ENCODE results near the gene KCNMB2. TPM values are rescaled to one million over a fixed set of nuclear protein-coding genes. Genes with fewer than 3 reads are reported as not detected.
A peak's percentile ranks its signal among the peaks of the same experiment; 100 is the strongest.

KCNMB2 gene
- polyA plus RNA-seq, 2 donors = 0.05 to 0.08 TPM

DNA sequence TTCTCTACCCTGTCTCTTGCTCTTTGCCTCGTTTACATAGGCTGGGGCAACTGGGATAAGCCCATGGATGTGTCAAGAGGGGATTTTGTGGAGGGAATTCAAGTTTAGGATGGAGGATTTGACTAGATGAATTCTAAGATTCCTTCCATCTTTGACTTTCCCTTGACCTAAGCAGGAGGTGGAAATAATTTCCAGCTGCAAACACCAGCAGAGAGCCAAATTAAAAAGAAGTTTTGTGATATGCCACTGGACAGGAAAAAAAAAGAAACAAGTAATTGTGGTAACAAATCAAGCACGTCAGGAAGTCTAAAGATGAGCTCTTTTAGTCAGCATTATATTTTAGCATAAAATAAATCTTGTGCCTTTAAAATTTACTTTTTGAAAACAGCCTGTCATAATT is 49.8 kb downstream of the KCNMB2 start:
- Histone ChIP-seq H3K27me3 (ENCODE audit: control insufficient read depth in 1 of 2, insufficient read depth in 2 of 2, low read length in 2 of 2) (no peaks in the 10 kb centered on the region), H3K9me3 (ENCODE audit: control insufficient read depth in 2 of 2, insufficient read depth in 1 of 2, low read depth in 1 of 2, low read length in 1 of 2) (no peaks in the 10 kb centered on the region), H3K4me3 (ENCODE audit: low read depth in 1 of 2, low read length in 2 of 2) (no peak overlapping the region), H3K27ac (ENCODE audit: low read depth in 2 of 2, low read length in 1 of 2) (no peak overlapping the region), H3K36me3 (ENCODE audit: control insufficient read depth in 2 of 2, insufficient read depth in 2 of 2, low read length in 1 of 2) (no peaks in the 10 kb centered on the region), H3K4me1 (ENCODE audit: control insufficient read depth in 2 of 2, insufficient read depth in 2 of 2, low read length in 1 of 2) (no peaks in the 10 kb centered on the region)
- WGBS, 2 donors = 59 to 60% methylated on average over 2 of the region's 2 CpGs

DNA sequence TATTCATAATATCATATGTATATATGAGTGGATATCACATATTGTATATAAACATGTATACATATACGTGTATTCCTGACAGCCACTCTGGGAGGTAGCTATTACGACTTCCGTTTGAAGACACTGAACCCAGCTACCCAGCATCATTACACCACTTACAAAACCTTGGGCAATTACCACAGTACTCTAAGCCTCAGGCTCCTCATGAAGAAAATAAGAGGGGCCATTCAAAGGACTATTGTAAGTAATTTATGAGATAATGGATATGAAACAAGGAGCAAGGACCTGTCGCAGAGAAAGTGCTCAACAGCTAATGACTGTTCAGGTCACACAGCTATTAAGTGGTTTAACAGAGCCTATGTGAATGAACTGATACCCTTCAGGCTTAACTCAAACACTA is 52.4 kb downstream of the KCNMB2 start:
- Histone ChIP-seq H3K27me3 (ENCODE audit: control insufficient read depth in 1 of 2, insufficient read depth in 2 of 2, low read length in 2 of 2) (no peaks in the 10 kb centered on the region), H3K4me3 (ENCODE audit: low read depth in 1 of 2, low read length in 2 of 2) (no peak overlapping the region), H3K9me3 (ENCODE audit: control insufficient read depth in 2 of 2, insufficient read depth in 1 of 2, low read depth in 1 of 2, low read length in 1 of 2) (no peaks in the 10 kb centered on the region), H3K27ac (ENCODE audit: low read depth in 2 of 2, low read length in 1 of 2) (no peak overlapping the region), H3K4me1 (ENCODE audit: control insufficient read depth in 2 of 2, insufficient read depth in 2 of 2, low read length in 1 of 2) (no peaks in the 10 kb centered on the region), H3K36me3 (ENCODE audit: control insufficient read depth in 2 of 2, insufficient read depth in 2 of 2, low read length in 1 of 2) (no peaks in the 10 kb centered on the region)
- 94 to 95% methylated on average over 4 of the region's 4 CpGs for WGBS, 2 donors

DNA sequence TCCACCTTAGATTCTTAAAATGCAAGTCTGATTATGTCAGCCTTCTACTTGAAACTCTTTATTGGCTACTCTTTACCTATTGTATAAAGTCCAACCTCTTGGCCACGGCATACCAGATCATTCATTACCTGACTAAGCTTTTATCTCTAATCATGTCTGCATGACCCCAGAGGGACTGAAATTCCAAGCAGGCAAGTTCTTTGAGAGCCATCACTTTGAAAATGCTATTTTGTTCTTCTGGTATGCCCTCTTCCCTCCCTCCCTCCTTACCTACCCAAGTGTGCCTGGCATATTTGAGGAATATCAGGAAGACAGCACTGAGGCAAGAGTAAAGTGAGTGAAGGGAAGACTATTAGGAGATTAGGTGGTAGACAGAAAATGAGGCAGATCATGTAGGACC is 57.5 kb downstream of the KCNMB2 start:
- no peaks in the 10 kb centered on the region for H3K36me3 ChIP-seq (ENCODE audit: control insufficient read depth in 2 of 2, insufficient read depth in 2 of 2, low read length in 1 of 2)
- H3K9me3 ChIP-seq (ENCODE audit: control insufficient read depth in 2 of 2, insufficient read depth in 1 of 2, low read depth in 1 of 2, low read length in 1 of 2) = no peaks in the 10 kb centered on the region
- H3K27me3 ChIP-seq (ENCODE audit: control insufficient read depth in 1 of 2, insufficient read depth in 2 of 2, low read length in 2 of 2) = no peaks in the 10 kb centered on the region
- H3K4me3 ChIP-seq (ENCODE audit: low read depth in 1 of 2, low read length in 2 of 2) = no peak overlapping the region
- no peak overlapping the region for H3K27ac ChIP-seq (ENCODE audit: low read depth in 2 of 2, low read length in 1 of 2)
- 58 to 82% methylated on average over 1 of the region's 1 CpG for WGBS, 2 donors
- no peaks in the 10 kb centered on the region for H3K4me1 ChIP-seq (ENCODE audit: control insufficient read depth in 2 of 2, insufficient read depth in 2 of 2, low read length in 1 of 2)

DNA sequence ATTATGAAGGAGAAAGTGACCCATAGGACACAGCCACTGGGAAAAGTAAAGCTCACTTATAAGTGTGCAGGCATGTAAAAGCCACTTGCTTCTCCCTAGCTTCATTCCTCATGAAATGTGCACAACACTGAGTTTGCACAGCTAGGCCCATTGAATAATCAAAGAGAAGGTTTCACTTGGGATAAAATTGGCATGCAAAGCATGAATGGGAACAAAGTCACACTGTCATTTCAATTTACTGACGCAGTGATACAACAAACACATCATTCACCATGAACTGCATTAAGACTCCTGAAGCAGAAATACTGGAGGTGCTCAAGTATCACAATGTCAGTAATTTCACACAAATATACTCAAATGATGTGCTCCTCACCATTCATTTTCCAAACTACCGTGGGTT is 61.1 kb downstream of the KCNMB2 start:
- 73 to 91% methylated on average over 2 of the region's 2 CpGs for WGBS, 2 donors
- Histone ChIP-seq H3K9me3 (ENCODE audit: control insufficient read depth in 2 of 2, insufficient read depth in 1 of 2, low read depth in 1 of 2, low read length in 1 of 2) (no peaks in the 10 kb centered on the region), H3K27ac (ENCODE audit: low read depth in 2 of 2, low read length in 1 of 2) (no peak overlapping the region), H3K4me3 (ENCODE audit: low read depth in 1 of 2, low read length in 2 of 2) (no peak overlapping the region), H3K27me3 (ENCODE audit: control insufficient read depth in 1 of 2, insufficient read depth in 2 of 2, low read length in 2 of 2) (no peaks in the 10 kb centered on the region), H3K4me1 (ENCODE audit: control insufficient read depth in 2 of 2, insufficient read depth in 2 of 2, low read length in 1 of 2) (no peaks in the 10 kb centered on the region), H3K36me3 (ENCODE audit: control insufficient read depth in 2 of 2, insufficient read depth in 2 of 2, low read length in 1 of 2) (no peaks in the 10 kb centered on the region)

DNA sequence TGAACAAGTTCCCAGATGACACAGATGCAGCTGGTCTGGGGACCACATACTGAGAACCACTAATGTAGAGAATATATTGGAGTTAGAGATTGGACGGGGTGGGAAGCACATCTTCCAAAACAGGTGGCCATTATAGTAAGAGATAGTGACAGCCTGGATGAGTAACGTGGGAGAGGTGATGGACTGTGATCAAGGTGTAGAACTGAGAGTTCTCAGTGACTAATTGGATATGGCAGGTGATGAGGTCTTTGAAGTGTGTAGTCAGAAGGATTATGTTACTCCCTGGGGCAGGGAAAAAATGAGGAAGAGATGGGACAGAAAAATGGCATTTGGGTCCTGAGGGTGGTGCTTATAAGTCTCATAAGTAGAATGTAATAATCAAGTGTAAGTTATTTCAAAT is 66.6 kb downstream of the KCNMB2 start:
- Histone ChIP-seq H3K36me3 (ENCODE audit: control insufficient read depth in 2 of 2, insufficient read depth in 2 of 2, low read length in 1 of 2) (no peaks in the 10 kb centered on the region), H3K27ac (ENCODE audit: low read depth in 2 of 2, low read length in 1 of 2) (no peak overlapping the region), H3K27me3 (ENCODE audit: control insufficient read depth in 1 of 2, insufficient read depth in 2 of 2, low read length in 2 of 2) (no peaks in the 10 kb centered on the region), H3K4me3 (ENCODE audit: low read depth in 1 of 2, low read length in 2 of 2) (no peak overlapping the region), H3K4me1 (ENCODE audit: control insufficient read depth in 2 of 2, insufficient read depth in 2 of 2, low read length in 1 of 2) (no peaks in the 10 kb centered on the region), H3K9me3 (ENCODE audit: control insufficient read depth in 2 of 2, insufficient read depth in 1 of 2, low read depth in 1 of 2, low read length in 1 of 2) (no peaks in the 10 kb centered on the region)
- WGBS, 2 donors = 41 to 52% methylated on average over 2 of the region's 2 CpGs

DNA sequence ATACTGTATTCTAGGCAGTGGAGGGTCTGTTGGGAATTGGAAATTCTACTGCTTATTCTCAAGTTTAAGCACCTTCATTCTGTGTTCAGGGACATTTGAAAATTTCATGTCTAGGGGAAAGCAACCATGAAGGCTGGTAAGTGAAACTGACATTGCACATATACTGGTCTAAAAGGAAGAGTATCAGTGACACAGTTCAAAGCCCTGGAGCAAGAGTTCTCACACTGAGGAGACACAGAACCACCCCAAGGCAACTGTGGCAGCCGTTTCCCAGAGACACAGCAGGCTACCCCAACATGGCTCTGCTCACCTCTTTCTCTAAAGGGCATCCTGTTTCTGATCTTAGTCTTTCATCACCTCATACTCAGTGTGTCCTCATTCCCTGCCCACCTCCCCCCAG is 67.5 kb downstream of the KCNMB2 start:
- Histone ChIP-seq H3K27ac (ENCODE audit: low read depth in 2 of 2, low read length in 1 of 2) (no peak overlapping the region), H3K27me3 (ENCODE audit: control insufficient read depth in 1 of 2, insufficient read depth in 2 of 2, low read length in 2 of 2) (no peaks in the 10 kb centered on the region), H3K4me3 (ENCODE audit: low read depth in 1 of 2, low read length in 2 of 2) (no peak overlapping the region), H3K9me3 (ENCODE audit: control insufficient read depth in 2 of 2, insufficient read depth in 1 of 2, low read depth in 1 of 2, low read length in 1 of 2) (no peaks in the 10 kb centered on the region), H3K36me3 (ENCODE audit: control insufficient read depth in 2 of 2, insufficient read depth in 2 of 2, low read length in 1 of 2) (no peaks in the 10 kb centered on the region), H3K4me1 (ENCODE audit: control insufficient read depth in 2 of 2, insufficient read depth in 2 of 2, low read length in 1 of 2) (no peaks in the 10 kb centered on the region)
- 52 to 71% methylated on average over 1 of the region's 1 CpG for WGBS, 2 donors

- no peaks in the 10 kb centered on the region for H3K4me1 ChIP-seq (ENCODE audit: control insufficient read depth in 2 of 2, insufficient read depth in 2 of 2, low read length in 1 of 2)
- 18 to 27% methylated on average over 3 of the region's 3 CpGs for WGBS, 2 donors
- no peak overlapping the region for H3K4me3 ChIP-seq (ENCODE audit: low read depth in 1 of 2, low read length in 2 of 2)
- H3K27ac ChIP-seq (ENCODE audit: low read depth in 2 of 2, low read length in 1 of 2) = peak overlapping the region in 1 of 2 donors; percentile 25
- no peaks in the 10 kb centered on the region for H3K27me3 ChIP-seq (ENCODE audit: control insufficient read depth in 1 of 2, insufficient read depth in 2 of 2, low read length in 2 of 2)
- no peaks in the 10 kb centered on the region for H3K36me3 ChIP-seq (ENCODE audit: control insufficient read depth in 2 of 2, insufficient read depth in 2 of 2, low read length in 1 of 2)
- no peaks in the 10 kb centered on the region for H3K9me3 ChIP-seq (ENCODE audit: control insufficient read depth in 2 of 2, insufficient read depth in 1 of 2, low read depth in 1 of 2, low read length in 1 of 2)
Observed at GRCh38 chr3:178618197-178618596, 82.0 kb downstream of the KCNMB2 start.

GRCh38 chr3:178618896-178619295 is 82.7 kb downstream of the KCNMB2 start:
- 58 to 63% methylated on average over 2 of the region's 2 CpGs for whole genome bisulfite sequencing, 2 donors
- H3K36me3 ChIP-seq (ENCODE audit: control insufficient read depth in 2 of 2, insufficient read depth in 2 of 2, low read length in 1 of 2) = no peaks in the 10 kb centered on the region
- H3K4me1 ChIP-seq (ENCODE audit: control insufficient read depth in 2 of 2, insufficient read depth in 2 of 2, low read length in 1 of 2) = no peaks in the 10 kb centered on the region
- no peak overlapping the region for H3K27ac ChIP-seq (ENCODE audit: low read depth in 2 of 2, low read length in 1 of 2)
- no peaks in the 10 kb centered on the region for H3K9me3 ChIP-seq (ENCODE audit: control insufficient read depth in 2 of 2, insufficient read depth in 1 of 2, low read depth in 1 of 2, low read length in 1 of 2)
- H3K27me3 ChIP-seq (ENCODE audit: control insufficient read depth in 1 of 2, insufficient read depth in 2 of 2, low read length in 2 of 2) = no peaks in the 10 kb centered on the region
- no peak overlapping the region for H3K4me3 ChIP-seq (ENCODE audit: low read depth in 1 of 2, low read length in 2 of 2)

DNA sequence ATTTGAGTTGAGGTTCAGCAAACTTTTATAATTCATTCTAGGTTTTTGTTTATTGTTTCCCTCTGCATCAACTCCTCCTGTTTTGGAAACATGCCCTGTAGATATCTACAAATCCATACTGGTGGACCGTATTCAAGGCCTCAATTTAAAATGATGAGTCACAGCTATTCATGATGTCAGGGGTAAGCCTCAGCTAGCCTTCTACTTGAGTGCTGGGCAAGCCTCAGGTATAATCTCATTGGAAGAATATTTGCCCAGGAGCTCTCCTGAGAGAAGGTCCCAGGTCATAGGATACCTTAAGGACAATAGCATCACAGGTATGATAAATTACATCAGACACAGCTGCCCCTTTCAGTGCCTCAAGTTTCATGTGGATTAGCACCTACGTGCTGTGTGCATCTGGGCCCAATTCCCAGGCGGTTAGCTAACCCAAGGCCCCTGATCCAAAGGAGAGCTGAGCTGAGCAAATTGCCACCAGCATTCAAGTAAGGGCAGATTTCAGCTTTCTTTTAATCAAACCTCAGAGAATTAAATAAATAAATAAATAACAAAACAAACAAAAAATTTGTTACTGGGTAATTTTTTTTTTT is 87.5 kb downstream of the KCNMB2 start:
- Histone ChIP-seq H3K4me1 (ENCODE audit: control insufficient read depth in 2 of 2, insufficient read depth in 2 of 2, low read length in 1 of 2) (no peaks in the 10 kb centered on the region), H3K36me3 (ENCODE audit: control insufficient read depth in 2 of 2, insufficient read depth in 2 of 2, low read length in 1 of 2) (no peaks in the 10 kb centered on the region)
- 45 to 46% methylated on average over 3 of the region's 3 CpGs for WGBS, 2 donors

DNA sequence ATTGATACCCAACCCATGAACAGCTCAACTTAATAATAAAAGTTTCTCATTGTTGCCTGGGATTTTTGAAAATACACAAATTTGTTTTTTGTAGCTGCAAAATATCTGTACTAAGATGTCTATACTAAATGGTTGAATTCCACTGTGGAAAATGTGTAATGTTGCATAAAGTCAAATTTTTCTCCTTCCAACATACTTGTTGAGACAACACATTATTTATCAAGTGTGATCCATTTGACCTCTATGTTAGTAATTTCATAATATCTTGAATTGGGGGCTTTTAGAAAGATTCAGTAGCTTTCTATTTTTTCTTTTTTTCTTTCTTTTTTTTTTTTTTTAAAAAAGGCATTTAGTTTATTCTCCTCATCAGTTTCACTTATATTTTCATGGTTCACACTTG is 88.0 kb downstream of the KCNMB2 start:
- H3K9me3 ChIP-seq (ENCODE audit: control insufficient read depth in 2 of 2, insufficient read depth in 1 of 2, low read depth in 1 of 2, low read length in 1 of 2) = no peaks in the 10 kb centered on the region

More for the DNA sequence above, 87.5 kb downstream of the KCNMB2 start:
- H3K27ac ChIP-seq (ENCODE audit: low read depth in 2 of 2, low read length in 1 of 2) = no peak overlapping the region
- no peaks in the 10 kb centered on the region for H3K9me3 ChIP-seq (ENCODE audit: control insufficient read depth in 2 of 2, insufficient read depth in 1 of 2, low read depth in 1 of 2, low read length in 1 of 2)
- H3K4me3 ChIP-seq (ENCODE audit: low read depth in 1 of 2, low read length in 2 of 2) = no peak overlapping the region
- no peaks in the 10 kb centered on the region for H3K27me3 ChIP-seq (ENCODE audit: control insufficient read depth in 1 of 2, insufficient read depth in 2 of 2, low read length in 2 of 2)

More for the DNA sequence above, 88.0 kb downstream of the KCNMB2 start:
- no peaks in the 10 kb centered on the region for H3K27me3 ChIP-seq (ENCODE audit: control insufficient read depth in 1 of 2, insufficient read depth in 2 of 2, low read length in 2 of 2)
- H3K36me3 ChIP-seq (ENCODE audit: control insufficient read depth in 2 of 2, insufficient read depth in 2 of 2, low read length in 1 of 2) = no peaks in the 10 kb centered on the region
- H3K27ac ChIP-seq (ENCODE audit: low read depth in 2 of 2, low read length in 1 of 2) = no peak overlapping the region
- H3K4me3 ChIP-seq (ENCODE audit: low read depth in 1 of 2, low read length in 2 of 2) = no peak overlapping the region
- H3K4me1 ChIP-seq (ENCODE audit: control insufficient read depth in 2 of 2, insufficient read depth in 2 of 2, low read length in 1 of 2) = no peaks in the 10 kb centered on the region
